Stimulated activated CD4-positive, alpha-beta T cell treated with anti-CD3 and anti-CD28 coated beads, Interleukin-2, amount 100 ng/mL, for 48 hours (primary cell): Measurements from ENCODE around the gene NEBL.
"Not testable (repeated sequence)": the region's sequence is repeated elsewhere in the genome, so short reads cannot be mapped to it uniquely, and the experiment has no call there.

Experiments used
- DNase-seq, 2 donors: peaks; one replicate each; pipeline ENCODE4 v3.0.0-alpha.2; 2020

The NEBL gene

GRCh38 chr10:20897146-20897825 is at the start of gene NEBL:
NEBL (minus strand) TSS chr10:20897311; CDS start chr10:20897205, 106 bp downstream.
- DNase-seq: no peak

GRCh38 chr10:20945546-20946332 is 48.6 kb upstream of the NEBL start:
- DNase-seq: no peak

- no peak for DNase-seq
These were observed 47.8 kb upstream of the NEBL start for GRCh38 chr10:20944789-20945502.

GRCh38 chr10:20939414-20939813 is 42.3 kb upstream of the NEBL start:
- not testable (repeated sequence) for DNase-seq

- DNase-seq: no peak
These were observed 39.3 kb upstream of the NEBL start for GRCh38 chr10:20936396-20936795.

- DNase-seq: no peak
These were observed 38.8 kb upstream of the NEBL start for GRCh38 chr10:20935931-20936330.

- no peak for DNase-seq
These were observed 38.2 kb upstream of the NEBL start for GRCh38 chr10:20935301-20935700.

GRCh38 chr10:20933705-20934104 is 36.6 kb upstream of the NEBL start:
- DNase-seq: no peak

- DNase-seq: no peak
These were observed 35.6 kb upstream of the NEBL start for GRCh38 chr10:20932606-20933126.

- no peak for DNase-seq
These were observed 34.2 kb upstream of the NEBL start for GRCh38 chr10:20931156-20931795.

- no peak for DNase-seq
These were observed 30.3 kb upstream of the NEBL start for GRCh38 chr10:20927456-20927855.

- DNase-seq: no peak
These were observed 25.3 kb upstream of the NEBL start for GRCh38 chr10:20922451-20922850.

- DNase-seq: no peak
These were observed 24.9 kb upstream of the NEBL start for GRCh38 chr10:20922033-20922432.

GRCh38 chr10:20920061-20920460 is 22.9 kb upstream of the NEBL start:
- DNase-seq: no peak

GRCh38 chr10:20919481-20919880 is 22.4 kb upstream of the NEBL start:
- DNase-seq: no peak

GRCh38 chr10:20916976-20917375 is 19.9 kb upstream of the NEBL start:
- DNase-seq: no peak

- no peak for DNase-seq
These were observed 15.9 kb upstream of the NEBL start for GRCh38 chr10:20912969-20913368.

GRCh38 chr10:20911626-20912025 is 14.5 kb upstream of the NEBL start:
- no peak for DNase-seq

GRCh38 chr10:20909801-20910200 is 12.7 kb upstream of the NEBL start:
- DNase-seq: no peak

- no peak for DNase-seq
These were observed 11.3 kb upstream of the NEBL start for GRCh38 chr10:20908391-20908790.

- no peak for DNase-seq
These were observed 6.7 kb upstream of the NEBL start for GRCh38 chr10:20903635-20904390.

- DNase-seq: no peak
These were observed 4.0 kb upstream of the NEBL start for GRCh38 chr10:20901110-20901509.
